WTC11 (cell line): ENCODE results near the gene PITPNC1. TPM values are rescaled to one million over a fixed set of nuclear protein-coding genes. Genes with fewer than 3 reads are reported as not detected.

Experiments
- ATAC-seq: fragments of 200-7000 bp; cut with Tn5 transposase; 2 replicates; pipeline ENCODE4 v1.10.0; 2021; ENCODE audit warnings: mild to moderate bottlenecking, moderate library complexity
- CTCF ChIA-PET: fragments of 300-600 bp; sonication (Branson Sonifier 250); formaldehyde crosslinking; loops from one replicate; lab custom pipeline; 2021; ENCODE audit warnings: antibody characterized with exemption; lab: Charles Lee
- POLR2A ChIA-PET: fragments of 350-600 bp; sonication (Branson Sonifier 250); formaldehyde crosslinking; loops from one replicate; lab custom pipeline; 2021; ENCODE audit warnings: antibody characterized with exemption; lab: Charles Lee
- DNase-seq: peaks from one replicate; pipeline ENCODE4 v3.0.0; 2021; ENCODE audit warnings: low spot score
- H3K27ac Mint-ChIP-seq: 2 replicates; pipeline ENCODE4 v1.8.0; 2021; ENCODE audit warnings: mixed read lengths
- H3K27me3 Mint-ChIP-seq: 2 replicates; pipeline ENCODE4 v1.8.0; 2021; ENCODE audit warnings: low read depth, mild to moderate bottlenecking, moderate library complexity, mixed read lengths
- H3K36me3 Mint-ChIP-seq: 2 replicates; pipeline ENCODE4 v1.8.0; 2021; ENCODE audit warnings: mixed read lengths
- H3K4me1 Mint-ChIP-seq: 2 replicates; pipeline ENCODE4 v1.8.0; 2022; ENCODE audit warnings: mixed read lengths
- H3K4me3 Mint-ChIP-seq: 2 replicates; pipeline ENCODE4 v1.8.0; 2021; ENCODE audit warnings: mild to moderate bottlenecking, moderate library complexity, mixed read lengths
- H3K9me3 Mint-ChIP-seq: 2 replicates; pipeline ENCODE4 v1.8.0; 2021; ENCODE audit warnings: mixed read lengths
- AFF4 ChIP-seq: sonication (generic); formaldehyde crosslinking; IDR thresholded peaks from 2 replicates; pipeline ENCODE4 v1.8.1; 2023; ENCODE audit warnings: mild to moderate bottlenecking, missing genetic modification reagents, borderline replicate concordance
- AR ChIP-seq: fragments of 250-450 bp; sonication (Bioruptor Pico); IDR thresholded peaks from 2 replicates; pipeline ENCODE4 v1.9.0; 2021; ENCODE audit warnings: mild to moderate bottlenecking
- ATF2 ChIP-seq: sonication (generic); formaldehyde crosslinking; IDR thresholded peaks from 2 replicates; pipeline ENCODE4 v1.8.1; 2022; ENCODE audit warnings: low read depth, missing genetic modification reagents, borderline replicate concordance
- ATF3 ChIP-seq: sonication (generic); formaldehyde crosslinking; conservative IDR thresholded peaks from 2 replicates; pipeline ENCODE4 v1.8.1; 2022; ENCODE audit warnings: mild to moderate bottlenecking, missing genetic modification reagents
- E2F1 ChIP-seq: sonication (generic); formaldehyde crosslinking; IDR thresholded peaks from 2 replicates; pipeline ENCODE4 v1.8.0; 2022; ENCODE audit warnings: mild to moderate bottlenecking, missing genetic modification reagents
- E2F5 ChIP-seq: sonication (generic); formaldehyde crosslinking; IDR thresholded peaks from 2 replicates; pipeline ENCODE4 v1.8.1; 2022; ENCODE audit warnings: mild to moderate bottlenecking, moderate library complexity, missing genetic modification reagents
- FOXJ3 ChIP-seq: sonication (generic); formaldehyde crosslinking; IDR thresholded peaks from 2 replicates; pipeline ENCODE4 v1.9.0; 2021; ENCODE audit warnings: missing genetic modification reagents, mild to moderate bottlenecking, borderline replicate concordance
- JUN ChIP-seq: sonication (generic); formaldehyde crosslinking; IDR thresholded peaks from 2 replicates; pipeline ENCODE4 v1.8.0; 2023; ENCODE audit warnings: mild to moderate bottlenecking, missing genetic modification reagents
- MYBL2 ChIP-seq: sonication (generic); formaldehyde crosslinking; IDR thresholded peaks from 2 replicates; pipeline ENCODE4 v1.8.1; 2023; ENCODE audit warnings: mild to moderate bottlenecking, moderate library complexity, missing genetic modification reagents
- NR1H2 ChIP-seq: sonication (generic); formaldehyde crosslinking; IDR thresholded peaks from 2 replicates; pipeline ENCODE4 v1.9.0; 2021; ENCODE audit warnings: mild to moderate bottlenecking, moderate library complexity, missing genetic modification reagents
- SP1 ChIP-seq: sonication (generic); formaldehyde crosslinking; conservative IDR thresholded peaks from 2 replicates; pipeline ENCODE4 v1.8.1; 2022; ENCODE audit warnings: missing genetic modification reagents
- ZBTB43 ChIP-seq: sonication (generic); formaldehyde crosslinking; IDR thresholded peaks from 2 replicates; pipeline ENCODE4 v1.8.1; 2023; ENCODE audit warnings: mild to moderate bottlenecking, missing genetic modification reagents
- ZNF121 ChIP-seq: sonication (generic); formaldehyde crosslinking; IDR thresholded peaks from 2 replicates; pipeline ENCODE4 v1.8.0; 2023; ENCODE audit warnings: missing genetic modification reagents
- ZNF512 ChIP-seq: sonication (generic); formaldehyde crosslinking; IDR thresholded peaks from 2 replicates; pipeline ENCODE4 v1.8.1; 2022; ENCODE audit warnings: missing genetic modification reagents, borderline replicate concordance
- ZNF532 ChIP-seq: fragments of 250-450 bp; sonication (Bioruptor Pico); IDR thresholded peaks from 2 replicates; pipeline ENCODE4 v1.9.0; 2021; ENCODE audit warnings: mild to moderate bottlenecking, borderline replicate concordance
- total RNA-seq: library from RNA; stranded (reverse); gene quantifications from 3 replicates; pipeline ENCODE4 v1.2.3, GENCODE V29; 2021

The PITPNC1 gene
- total RNA-seq, 1 experiment from 2014 or later: 39.8 TPM

- H3K27ac Mint-ChIP-seq: peak overlapping the region; percentile 87
- H3K9me3 Mint-ChIP-seq: peaks cover 8% of the 10 kb centered on the region
- H3K36me3 Mint-ChIP-seq: no peaks in the 10 kb centered on the region
- peaks cover 45% of the 10 kb centered on the region for H3K4me1 Mint-ChIP-seq
- TF ChIP-seq ZNF121 (CRISPR knock-in tag) (peak; percentile 59; the same call in 1 of the 2 replicates), SP1 (CRISPR knock-in tag) (no peak)
- POLR2A ChIA-PET: no interaction called here
- DNase-seq (no peak), ATAC-seq (no peak)
- CTCF ChIA-PET: no interaction called here
- no peaks in the 10 kb centered on the region for H3K27me3 Mint-ChIP-seq
- no peak overlapping the region for H3K4me3 Mint-ChIP-seq
Measured at GRCh38 chr17:67500677-67501300, 123.7 kb downstream of the PITPNC1 start.

- ChIA-PET CTCF (interaction anchor here (1.0 kb wide), 1 partner anchor 18 kb away, joined by 4 read pairs; no protein-coding TSS in a partner anchor), POLR2A (no interaction called here)
- peaks cover 50% of the 10 kb centered on the region for H3K4me1 Mint-ChIP-seq
- H3K4me3 Mint-ChIP-seq: peak overlapping the region; percentile 33
- no peaks in the 10 kb centered on the region; the same call in 1 of the 2 replicates for H3K27me3 Mint-ChIP-seq
- H3K27ac Mint-ChIP-seq: peak overlapping the region; percentile 58
- peaks cover 4% of the 10 kb centered on the region for H3K36me3 Mint-ChIP-seq
- H3K9me3 Mint-ChIP-seq: peaks cover 9% of the 10 kb centered on the region
- ATAC-seq (peak; percentile 43; the same call in 1 of the 2 replicates), DNase-seq (no peak)
- TF ChIP-seq E2F1: no peak
- TF ChIP-seq ZBTB43 (CRISPR knock-in tag): no peak
- no peak for TF ChIP-seq E2F5 (CRISPR knock-in tag)
- no peak for TF ChIP-seq ZNF512
- no peak for TF ChIP-seq ZNF532 (CRISPR knock-in tag)
- no peak for TF ChIP-seq AR (CRISPR knock-in tag)
- TF ChIP-seq JUN (CRISPR knock-in tag): no peak
- no peak for TF ChIP-seq ATF3 (CRISPR knock-in tag)
- no peak for TF ChIP-seq MYBL2 (CRISPR knock-in tag)
- no peak for TF ChIP-seq FOXJ3 (CRISPR knock-in tag)
- no peak for TF ChIP-seq NR1H2 (CRISPR knock-in tag)
- TF ChIP-seq ATF2: no peak
- TF ChIP-seq AFF4 (CRISPR knock-in tag): no peak
Measured at GRCh38 chr17:67502151-67502550, 125.1 kb downstream of the PITPNC1 start.
